Right lobe of liver (tissue), 4 donors: ENCODE results near the gene DTD2.

Experiments used
- CTCF ChIP-seq, 4 donors: fragments of 200-600 bp in 3 of 4; fragments of 450-650 bp in 1 of 4; IDR thresholded peaks; one replicate each; pipeline versions ENCODE4 v1.5.1 to v1.8.0; 2016 to 2022; ENCODE audit warnings: antibody characterized with exemption in 4 of 4, mild to moderate bottlenecking in 2 of 4
- POLR2A ChIP-seq: fragments of 450-650 bp; IDR thresholded peaks from one replicate; pipeline ENCODE4 v1.6.1; 2017; ENCODE audit warnings: antibody characterized with exemption, mild to moderate bottlenecking
- donor health status: DM: no; HTN: no; CAD: no.
- donor health status: DM: no; HTN: no; CAD: no.
- donor health status: DM: no; HTN: yes; CAD: no.

- TF ChIP-seq CTCF (IDR thresholded peaks at IDR 0.05) = no peak
- TF ChIP-seq POLR2A = no peak
These were observed 44.6 kb upstream of the DTD2 start for GRCh38 chr14:31501870-31502269.
